ENCODE results near the gene SLC26A1.

DNA sequence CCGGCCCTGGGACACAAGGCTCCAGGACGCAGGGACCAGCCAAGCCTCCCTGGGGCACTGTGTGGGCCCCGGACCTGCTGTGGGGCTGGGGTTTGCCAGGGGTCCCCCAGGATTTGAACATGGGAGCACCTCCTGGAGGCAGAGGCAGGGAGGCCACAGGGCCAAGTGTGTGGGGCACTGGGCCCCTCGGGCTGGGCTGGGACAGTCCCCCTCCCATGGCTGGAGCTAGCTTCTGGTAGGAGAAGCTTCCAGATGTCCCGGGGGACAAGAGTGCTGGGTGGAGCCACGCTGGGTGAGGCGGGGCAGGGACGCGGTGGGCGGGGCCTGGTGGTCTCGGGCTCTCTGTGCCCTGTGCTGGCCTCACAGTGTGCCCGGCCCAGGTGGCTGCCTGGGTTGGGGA is 36.8 kb upstream of the SLC26A1 start:
- TF ChIP-seq EP300 (IDR thresholded peaks at IDR 0.05) (no peak), POLR2A (IDR thresholded peaks at IDR 0.05) (no peak), CTCF (IDR thresholded peaks at IDR 0.05) (no peak), POLR2AphosphoS5 (IDR thresholded peaks at IDR 0.05) (no peak)
